Epithelial cell of proximal tubule (primary cell): ENCODE measurements around the gene UNC119. TPM values are rescaled to one million over a fixed set of nuclear protein-coding genes. Genes with fewer than 3 reads are reported as not detected.

Experiments used
- DNase-seq: peaks from one replicate; pipeline ENCODE4 v3.0.0-alpha.2; 2011; ENCODE audit warnings: low read depth
- H3K4me3 ChIP-seq: 2 replicates; pipeline ENCODE4 v1.5.1; 2011; ENCODE audit warnings: low read depth, mild to moderate bottlenecking, low read length
- total RNA-seq: library from RNA; depleted of rRNA; stranded (reverse); fragments of >200 nt; gene quantifications from 2 replicates; pipeline ENCODE4 v1.2.3, GENCODE V29; 2015
- TF ChIP-seq, protein P1 (sequence below): conservative IDR thresholded peaks from 2 replicates; pipeline ENCODE4 v1.5.1; 2012; ENCODE audit warnings: low read depth, mild to moderate bottlenecking, low read length

Gene UNC119
- total RNA-seq, 1 donor from 2014 or later: 29.2 TPM

DNA sequence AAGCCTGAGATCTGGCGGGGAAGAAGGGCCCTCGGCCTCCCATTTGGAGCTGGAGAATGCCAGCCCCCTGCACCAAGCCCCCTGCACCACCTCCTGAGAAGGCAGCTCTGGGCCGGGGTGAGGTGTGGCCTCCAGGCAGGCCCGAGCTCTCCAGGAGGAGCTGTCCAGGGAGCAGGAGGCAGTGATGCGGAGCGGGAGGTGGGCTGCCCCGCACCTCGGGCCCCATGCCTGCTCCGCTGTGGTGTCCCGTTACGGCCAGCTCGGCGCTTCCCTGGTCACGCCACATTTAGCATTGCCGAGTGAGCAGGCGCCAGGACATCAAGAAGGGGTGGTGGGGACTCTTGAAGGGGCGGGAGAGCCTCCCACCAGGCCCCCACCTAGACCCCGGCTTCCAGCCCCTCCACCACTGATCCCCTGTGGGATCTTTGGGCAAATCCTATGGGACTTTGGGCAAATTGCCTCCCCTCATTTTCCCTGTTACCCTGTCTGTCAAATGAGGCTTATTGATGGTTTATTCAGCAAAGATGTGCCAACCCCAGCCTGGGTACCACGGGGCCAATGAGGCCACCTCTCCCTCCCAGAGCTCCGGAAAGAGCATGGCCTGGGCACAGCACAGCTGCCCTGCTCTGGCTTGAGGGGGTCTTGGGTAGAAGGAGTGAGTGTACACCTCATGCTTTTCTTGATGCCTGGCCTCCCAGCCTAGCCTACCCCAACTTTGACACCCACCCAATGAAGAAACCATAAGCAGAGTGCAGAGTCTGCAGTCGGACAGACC lies 30.9 kb downstream of the UNC119 start:
- H3K4me3 ChIP-seq: no peak overlapping the region
- no peak for DNase-seq
- TF ChIP-seq, protein P1, sequence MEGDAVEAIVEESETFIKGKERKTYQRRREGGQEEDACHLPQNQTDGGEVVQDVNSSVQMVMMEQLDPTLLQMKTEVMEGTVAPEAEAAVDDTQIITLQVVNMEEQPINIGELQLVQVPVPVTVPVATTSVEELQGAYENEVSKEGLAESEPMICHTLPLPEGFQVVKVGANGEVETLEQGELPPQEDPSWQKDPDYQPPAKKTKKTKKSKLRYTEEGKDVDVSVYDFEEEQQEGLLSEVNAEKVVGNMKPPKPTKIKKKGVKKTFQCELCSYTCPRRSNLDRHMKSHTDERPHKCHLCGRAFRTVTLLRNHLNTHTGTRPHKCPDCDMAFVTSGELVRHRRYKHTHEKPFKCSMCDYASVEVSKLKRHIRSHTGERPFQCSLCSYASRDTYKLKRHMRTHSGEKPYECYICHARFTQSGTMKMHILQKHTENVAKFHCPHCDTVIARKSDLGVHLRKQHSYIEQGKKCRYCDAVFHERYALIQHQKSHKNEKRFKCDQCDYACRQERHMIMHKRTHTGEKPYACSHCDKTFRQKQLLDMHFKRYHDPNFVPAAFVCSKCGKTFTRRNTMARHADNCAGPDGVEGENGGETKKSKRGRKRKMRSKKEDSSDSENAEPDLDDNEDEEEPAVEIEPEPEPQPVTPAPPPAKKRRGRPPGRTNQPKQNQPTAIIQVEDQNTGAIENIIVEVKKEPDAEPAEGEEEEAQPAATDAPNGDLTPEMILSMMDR: no peak

DNA sequence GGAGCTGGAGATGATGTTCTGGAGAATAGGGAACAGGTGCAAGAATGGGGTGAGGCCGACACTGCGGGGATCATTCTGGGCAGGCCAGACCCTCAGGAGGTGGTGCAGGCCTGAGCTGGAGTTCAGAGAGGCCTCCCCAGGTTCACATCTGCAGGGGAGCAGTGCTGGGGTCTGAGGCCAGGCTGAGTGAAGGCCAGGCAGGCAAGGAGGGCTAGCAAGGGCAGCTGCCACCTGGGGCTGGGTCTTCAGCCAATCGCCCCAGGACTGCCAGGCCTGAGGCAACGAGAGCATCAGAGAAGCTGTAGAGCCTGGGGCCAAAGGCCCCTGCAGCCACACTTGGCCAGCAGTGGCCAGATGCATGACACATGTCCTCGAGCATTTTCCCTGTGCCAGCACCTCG lies 31.7 kb downstream of the UNC119 start:
- no peak for DNase-seq
- no peak overlapping the region for H3K4me3 ChIP-seq
- TF ChIP-seq, protein P1: no peak

DNA sequence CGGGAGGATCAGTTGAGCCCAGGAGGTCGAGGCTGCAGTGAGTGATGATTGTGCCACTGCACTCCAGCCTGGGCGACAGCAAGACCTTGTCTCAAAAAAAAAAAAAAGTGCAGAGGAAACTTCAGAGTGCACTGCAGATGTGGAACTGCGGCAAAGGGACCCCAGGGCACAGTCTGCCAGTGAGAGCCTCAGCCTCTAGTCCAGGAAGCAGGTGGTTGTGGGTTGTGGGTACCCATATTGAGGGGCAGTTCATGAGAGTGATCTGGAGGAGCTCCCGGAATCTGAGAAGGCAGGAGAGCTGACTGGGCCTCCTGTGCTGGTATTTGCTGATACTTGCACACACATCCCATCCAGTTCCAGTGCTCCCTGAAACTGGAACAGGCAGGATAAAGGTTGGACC lies 33.2 kb downstream of the UNC119 start:
- no peak for DNase-seq
- TF ChIP-seq, protein P1: no peak
- H3K4me3 ChIP-seq: no peak overlapping the region

DNA sequence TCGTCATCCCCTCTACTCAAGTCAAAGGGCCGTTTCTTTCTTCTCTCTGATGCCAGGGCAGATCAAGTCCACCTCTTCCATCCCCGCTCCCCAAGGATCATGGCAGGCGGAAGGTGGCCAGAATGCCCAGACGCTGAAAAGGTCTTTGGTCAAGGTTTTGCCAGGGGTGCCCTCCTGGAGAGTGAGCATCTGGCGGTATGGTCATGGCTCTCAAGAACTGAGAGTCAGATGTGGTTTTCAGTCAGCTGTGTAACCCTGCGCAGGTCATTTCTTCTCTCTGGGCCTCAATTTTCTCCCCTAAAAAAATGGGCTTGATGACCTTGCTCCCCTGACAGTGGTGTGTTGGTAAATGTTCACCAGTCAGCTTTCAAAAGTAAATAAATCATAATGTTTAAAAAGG lies 33.8 kb downstream of the UNC119 start:
- TF ChIP-seq, protein P1: no peak
- DNase-seq: no peak
- H3K4me3 ChIP-seq: no peak overlapping the region

DNA sequence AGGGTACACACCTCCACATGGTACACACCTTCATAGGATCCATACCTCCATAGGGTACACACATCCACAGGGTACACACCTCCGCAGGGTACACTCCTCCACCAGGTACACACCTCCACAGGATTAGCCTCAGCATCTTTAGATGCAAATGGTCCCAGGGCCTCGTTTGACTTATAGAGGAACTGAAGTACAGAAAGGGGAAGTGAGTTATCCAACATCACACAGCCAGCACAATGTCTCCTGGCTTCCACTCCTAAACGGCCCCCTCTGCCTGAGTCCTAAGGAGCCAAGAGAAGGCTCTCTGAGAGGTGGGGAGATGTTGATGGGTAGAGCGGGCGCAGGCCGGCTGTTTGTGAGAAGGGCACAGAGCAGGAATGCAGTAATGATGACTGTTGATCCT lies 34.3 kb downstream of the UNC119 start:
- TF ChIP-seq, protein P1: no peak
- H3K4me3 ChIP-seq: no peak overlapping the region

DNA sequence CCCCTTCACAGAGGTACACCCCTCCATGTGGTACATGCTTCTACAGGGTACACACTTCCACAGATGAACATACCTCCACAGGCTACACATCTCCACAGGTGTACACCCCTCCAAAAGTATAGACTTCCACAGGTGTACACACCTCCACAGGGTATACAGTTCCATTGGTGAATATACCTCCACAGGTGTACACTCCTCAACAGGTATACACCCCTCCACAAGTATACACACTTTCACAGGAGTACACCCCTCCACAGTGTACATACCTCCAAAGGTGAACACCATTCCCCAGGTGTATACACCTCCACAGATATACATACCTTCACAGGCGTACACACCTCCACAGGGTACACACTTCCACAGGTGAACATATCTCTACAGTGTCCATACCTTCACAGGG lies 36.9 kb downstream of the UNC119 start:
- TF ChIP-seq, protein P1: no peak

More for the DNA sequence above, 34.3 kb downstream of the UNC119 start:
- DNase-seq: no peak

DNA sequence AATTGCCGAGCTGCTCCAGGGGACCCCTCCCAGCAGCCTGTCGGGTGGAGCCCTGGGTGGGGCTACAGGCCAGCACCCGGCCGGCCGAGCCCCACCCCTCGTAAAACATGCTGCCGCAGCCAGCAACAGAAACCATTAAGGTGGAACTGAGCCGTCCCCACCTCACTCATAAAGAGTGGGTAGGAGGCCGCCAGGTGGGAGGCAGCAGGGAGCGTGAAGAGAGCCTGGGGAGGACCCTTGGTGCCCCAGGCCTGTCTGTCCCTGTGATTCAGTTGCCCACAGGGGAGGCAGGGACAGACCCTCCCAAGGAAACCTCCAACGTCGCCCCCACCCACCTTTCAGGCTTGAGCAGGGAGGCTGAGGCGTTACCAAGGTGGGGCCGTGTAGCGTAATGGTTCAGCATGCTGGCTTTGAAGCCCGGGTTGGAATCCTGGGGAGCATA lies 37.8 kb downstream of the UNC119 start:
- TF ChIP-seq, protein P1: no peak
- no peak for DNase-seq

More for the DNA sequence above, 36.9 kb downstream of the UNC119 start:
- no peak for DNase-seq
- H3K4me3 ChIP-seq: no peak overlapping the region

More for the DNA sequence above, 37.8 kb downstream of the UNC119 start:
- H3K4me3 ChIP-seq: no peak overlapping the region
